ENCODE data around the gene CACNA2D3.
"Not testable (repeated sequence)": the region's sequence is repeated elsewhere in the genome, so short reads cannot be mapped to it uniquely, and the experiment has no call there.

The CACNA2D3 gene

DNA sequence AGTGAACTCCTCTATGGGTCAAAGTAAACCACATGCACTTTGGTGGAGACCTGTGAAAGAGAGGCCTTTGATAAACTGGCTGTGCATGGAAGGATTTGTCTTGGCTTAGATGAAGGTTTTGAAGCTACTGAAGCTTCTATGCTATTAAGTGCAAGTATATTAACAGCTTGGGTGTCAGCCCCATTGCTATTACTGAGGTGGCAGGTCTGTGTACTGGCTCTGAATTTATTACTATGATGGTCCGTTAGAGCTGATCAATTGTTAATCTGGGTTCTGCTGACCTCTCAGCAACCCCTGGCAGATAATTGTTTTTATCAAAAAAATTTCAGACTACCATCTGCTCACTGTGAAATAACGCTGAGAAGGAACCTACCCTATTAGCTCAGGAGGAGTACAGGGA lies 268.2 kb downstream of the CACNA2D3 start:
- DNase-seq: no peak

DNA sequence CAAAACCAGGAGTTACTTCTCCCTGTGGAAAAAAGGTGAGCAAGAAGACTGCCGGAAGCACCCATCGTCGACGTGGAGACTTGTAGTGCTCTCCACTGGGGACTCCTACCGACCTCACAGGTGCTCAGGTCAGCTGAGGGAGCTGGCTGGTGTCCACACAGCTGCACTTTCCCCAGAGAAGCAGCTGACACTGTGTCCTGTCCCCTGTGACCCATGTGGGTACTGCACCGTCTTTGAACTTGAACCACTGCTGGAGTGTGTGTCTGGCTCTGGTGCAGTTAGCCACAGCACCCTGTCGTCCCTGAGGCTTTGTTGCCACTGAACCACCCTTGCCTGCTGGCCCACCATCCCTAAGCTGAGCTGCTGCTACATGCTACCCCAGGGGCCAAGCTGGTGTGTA lies 270.8 kb downstream of the CACNA2D3 start:
- DNase-seq: no peak

DNA sequence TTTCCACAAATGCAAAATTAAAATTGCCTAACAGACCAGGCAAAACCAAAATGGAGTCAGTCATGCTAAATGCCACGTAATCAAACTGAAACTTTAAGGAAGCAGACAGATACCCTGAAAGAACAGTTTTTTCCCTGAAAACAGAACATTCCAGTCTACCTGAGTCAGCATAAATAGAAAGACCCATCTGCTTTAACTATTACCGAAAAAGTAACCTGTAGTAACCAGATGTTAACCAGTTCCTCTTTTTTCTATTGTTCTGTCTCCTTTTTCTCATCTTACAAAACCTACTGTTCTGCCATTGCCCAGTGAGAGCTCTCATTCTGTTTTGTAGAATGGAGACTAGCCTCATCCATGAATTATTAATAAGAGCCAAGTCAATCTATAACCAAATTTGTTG lies 286.0 kb downstream of the CACNA2D3 start:
- DNase-seq: no peak

DNA sequence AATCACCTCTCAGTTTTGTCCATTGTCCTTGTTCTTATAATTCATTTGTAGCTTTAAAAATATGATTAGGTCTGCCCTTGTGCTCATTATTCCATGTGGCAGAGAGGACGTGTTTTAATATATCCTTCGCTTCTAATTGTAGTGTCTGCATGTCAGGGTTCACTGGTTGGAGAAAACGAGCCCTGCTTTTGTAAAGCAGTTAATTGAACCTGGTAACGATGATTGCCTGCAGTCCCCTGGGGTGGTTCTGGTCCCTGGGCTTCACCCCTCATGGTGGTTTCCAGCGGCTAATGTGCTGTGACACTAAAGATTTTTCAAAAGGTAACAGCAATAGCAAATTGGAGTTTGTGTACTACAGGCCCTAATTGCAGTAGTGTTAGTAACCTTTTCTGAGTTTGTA lies 299.6 kb downstream of the CACNA2D3 start:
- DNase-seq: peak; percentile 48

DNA sequence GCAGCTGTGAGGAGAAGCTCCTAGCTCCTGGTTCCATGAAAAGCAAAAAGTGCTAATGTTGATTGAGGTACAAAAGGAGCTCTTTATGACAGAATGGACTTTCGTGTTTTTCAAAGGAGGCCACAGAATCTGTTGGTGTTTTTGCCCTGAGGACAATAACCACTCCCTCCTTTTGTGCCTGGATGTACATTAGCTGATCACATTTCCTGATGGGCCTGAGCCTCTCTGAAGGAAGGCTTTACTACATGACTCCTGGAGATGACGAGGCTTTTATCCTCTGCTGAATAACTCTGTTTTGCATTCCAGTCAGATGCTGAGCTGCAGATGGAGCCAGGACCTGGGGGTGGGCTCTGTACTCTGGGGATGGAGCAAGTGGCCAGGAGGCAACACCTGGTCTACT lies 301.9 kb downstream of the CACNA2D3 start:
- DNase-seq: no peak

DNA sequence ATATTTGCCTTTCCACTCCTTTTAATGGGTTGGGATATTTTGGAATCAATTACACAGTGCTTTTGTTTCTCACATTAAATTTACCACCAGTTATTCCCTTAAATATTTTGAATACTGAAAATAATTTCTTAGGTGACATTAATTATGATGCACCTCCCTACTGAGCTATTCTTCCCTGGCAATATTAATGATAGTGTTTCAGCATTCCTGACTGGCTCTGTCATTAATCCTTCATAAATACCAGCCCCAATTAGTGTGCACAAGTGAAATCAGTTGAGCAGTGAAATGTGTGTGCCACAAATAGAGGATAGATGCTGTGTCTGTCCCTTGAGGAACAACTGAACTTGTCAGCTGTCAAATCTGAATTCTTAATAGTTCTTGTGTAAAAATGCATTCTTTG lies 304.0 kb downstream of the CACNA2D3 start:
- DNase-seq: no peak

DNA sequence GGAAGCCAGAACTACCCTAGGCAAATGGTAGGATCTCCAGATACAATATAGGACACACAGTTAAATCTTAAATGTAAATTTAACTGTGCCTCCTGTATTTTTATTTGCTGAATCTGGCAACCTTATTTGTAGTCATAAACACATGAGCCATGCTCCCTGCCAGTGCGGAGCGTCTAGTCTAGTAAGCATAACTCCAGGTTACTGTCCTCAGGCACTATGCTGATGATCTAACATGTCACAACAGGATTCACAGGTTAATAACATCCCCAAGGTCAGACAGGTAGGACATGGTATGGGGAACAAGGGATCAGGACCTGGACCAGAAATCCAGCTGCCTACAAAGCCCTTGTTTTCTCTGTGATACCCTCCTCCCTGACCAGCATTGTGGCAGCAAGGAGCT lies 305.1 kb downstream of the CACNA2D3 start:
- no peak for DNase-seq

DNA sequence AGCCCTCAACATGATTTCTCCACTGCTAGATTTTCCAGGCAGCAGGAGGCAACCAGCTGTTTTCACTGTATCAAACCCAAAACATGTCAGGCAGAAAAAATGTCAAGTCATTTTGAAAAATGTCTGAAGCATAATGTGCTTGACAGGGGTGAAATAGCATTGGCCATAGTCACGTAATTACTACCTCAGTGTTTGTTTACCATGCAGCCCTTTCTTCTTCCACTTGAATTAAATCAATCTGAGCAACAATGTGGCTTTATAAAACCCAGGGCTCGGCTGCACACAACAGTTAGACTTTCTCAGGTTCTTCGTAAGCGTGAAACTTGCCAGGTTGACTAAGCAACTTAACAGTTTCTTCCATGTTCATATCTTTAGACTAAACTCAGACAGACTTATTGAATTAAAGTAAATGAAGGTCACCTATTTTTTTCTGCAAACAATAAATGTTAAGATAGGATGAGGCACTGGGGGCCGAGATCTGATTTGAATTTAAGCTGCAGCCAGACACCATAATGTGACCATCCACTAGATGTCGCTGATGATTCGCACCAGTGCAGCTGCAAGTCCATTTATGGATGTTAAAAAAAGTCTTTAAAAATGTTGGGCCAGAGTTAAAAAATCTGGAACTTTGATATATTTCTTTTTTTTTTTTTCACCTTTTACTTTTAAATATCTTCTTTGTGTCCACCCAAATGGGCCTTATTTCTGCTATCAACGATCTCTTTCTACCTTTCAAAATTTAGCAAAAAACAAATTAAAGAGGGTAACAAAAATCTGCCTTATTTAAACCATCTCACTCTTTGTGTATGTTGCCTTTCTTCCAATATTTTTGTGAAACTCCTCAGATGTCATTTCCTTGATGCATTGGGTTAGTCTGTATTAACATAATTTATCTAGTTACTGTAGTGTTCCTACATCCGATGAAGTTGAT lies 305.9 kb downstream of the CACNA2D3 start:
- peak; percentile 42 for DNase-seq

DNA sequence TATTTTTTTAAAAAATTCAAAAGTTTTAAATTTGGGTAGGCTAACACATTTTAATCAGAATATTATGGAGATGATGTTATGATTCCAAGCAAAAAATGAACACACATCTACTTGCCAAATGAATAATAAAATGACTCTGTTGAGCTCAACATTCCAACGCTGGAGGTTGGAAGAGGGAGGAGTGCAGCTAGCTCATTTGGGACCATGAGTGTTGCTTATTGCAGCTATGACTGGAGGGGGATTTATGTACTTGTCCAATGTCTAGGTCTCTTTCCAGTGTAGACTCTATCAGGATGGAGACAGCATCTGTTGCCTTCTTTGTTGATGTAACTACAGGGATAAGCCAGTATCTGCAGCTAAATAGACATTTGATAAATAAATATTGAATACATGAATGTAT lies 310.6 kb downstream of the CACNA2D3 start:
- DNase-seq: no peak

DNA sequence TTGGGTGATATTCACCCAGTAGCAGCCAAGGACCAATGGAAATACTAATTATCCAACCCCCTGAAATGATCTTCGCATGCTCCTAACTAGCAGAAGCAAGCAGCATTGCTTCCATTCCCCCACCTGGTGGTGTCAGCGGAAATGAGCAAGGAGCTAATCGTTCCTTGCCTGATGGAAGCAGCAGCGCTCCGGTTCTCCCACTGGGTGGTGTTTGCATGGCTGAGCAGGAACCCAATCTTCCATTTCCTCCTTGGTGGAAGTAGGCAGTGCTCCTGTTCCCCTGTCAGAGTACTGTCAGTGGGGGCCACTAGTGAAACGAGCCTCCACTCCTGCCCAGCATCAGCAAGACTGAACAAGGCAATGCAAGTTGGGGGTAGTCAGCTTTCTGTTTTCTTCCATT lies 311.5 kb downstream of the CACNA2D3 start:
- no peak for DNase-seq

DNA sequence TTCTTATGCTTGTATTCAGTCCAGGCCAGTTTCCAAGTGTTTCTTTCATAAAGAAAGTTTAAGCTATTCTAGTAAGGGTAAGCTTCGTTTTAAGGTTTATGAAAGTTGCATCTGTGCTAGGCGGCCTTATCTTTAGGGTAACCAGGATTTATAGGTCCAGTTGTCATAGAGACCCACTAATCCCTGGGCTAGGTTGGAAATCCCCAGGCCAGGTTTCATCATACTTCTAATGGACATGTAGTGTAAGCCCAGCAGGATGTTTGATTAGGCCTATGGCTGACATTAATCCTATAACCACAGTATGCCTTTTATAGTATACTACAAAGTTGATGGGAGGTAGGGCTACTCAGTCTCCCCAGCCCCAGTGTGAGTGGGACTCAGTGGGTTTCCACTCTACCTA lies 312.4 kb downstream of the CACNA2D3 start:
- no peak for DNase-seq

DNA sequence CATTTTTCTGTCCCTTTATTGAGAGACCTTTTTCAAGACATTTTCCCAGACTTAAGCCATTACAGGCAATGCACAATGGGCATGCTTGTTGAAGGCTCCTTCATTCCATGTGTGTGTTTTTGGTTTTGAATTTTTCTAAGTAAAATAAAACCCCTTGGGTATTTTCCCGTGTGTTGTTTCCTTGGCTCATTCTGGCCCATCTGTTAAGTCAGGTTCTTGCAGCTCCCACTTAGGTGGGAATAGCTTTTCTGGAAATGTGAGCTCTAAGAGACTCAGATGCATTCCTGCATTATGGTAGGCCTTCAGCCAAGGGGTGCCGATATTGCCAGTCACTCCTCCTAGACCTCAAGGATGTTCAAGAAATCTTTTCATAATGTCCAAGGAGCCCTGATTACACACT lies 314.9 kb downstream of the CACNA2D3 start:
- no peak for DNase-seq

DNA sequence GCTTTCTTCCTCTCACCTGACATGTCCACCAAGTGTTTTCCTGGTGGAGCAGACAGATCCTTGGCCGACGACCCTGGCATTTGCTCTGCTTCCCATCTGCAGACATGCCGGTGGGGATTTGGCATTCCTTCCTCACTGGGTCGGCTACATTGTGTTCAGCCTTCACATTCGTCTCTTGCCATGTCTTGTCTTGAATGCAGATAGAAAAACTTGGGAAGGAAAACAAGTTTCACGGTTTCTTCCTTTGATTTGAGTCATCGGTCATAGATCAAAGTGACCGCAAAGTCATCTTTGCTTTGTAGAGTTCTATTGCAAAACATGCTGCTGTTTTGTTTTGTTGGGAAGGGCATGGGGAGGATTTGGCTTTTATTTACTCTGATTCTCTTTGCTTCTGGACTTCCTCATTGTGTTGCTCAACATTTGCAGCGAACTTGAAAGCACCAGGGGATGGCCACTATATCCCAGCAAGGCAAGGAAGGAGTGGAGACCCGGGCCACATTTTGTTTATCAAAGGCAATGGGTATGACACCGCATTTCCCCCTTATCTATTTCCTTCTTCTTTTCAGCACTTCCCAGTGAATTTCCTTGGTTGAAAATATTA lies 321.3 kb downstream of the CACNA2D3 start:
- DNase-seq: no peak

DNA sequence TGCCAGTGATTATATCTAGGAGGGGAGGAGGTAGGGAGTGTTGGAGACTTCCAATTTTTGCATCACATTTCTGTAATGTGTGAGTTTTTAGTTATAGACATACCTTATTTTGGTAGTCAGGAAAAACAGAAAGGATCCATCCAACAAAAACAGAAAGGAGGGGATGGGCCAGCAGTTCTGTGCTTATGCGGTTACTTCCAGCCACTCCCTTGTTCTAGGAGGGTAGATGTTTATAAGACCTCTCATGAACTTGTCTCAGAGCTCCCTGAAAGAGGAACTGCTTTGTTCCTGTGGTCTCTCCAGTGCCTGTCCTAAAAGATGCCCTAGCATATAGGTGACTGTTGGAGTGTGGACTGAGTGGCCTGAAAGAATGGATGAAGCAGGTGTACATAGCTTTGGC lies 323.3 kb downstream of the CACNA2D3 start:
- no peak for DNase-seq

DNA sequence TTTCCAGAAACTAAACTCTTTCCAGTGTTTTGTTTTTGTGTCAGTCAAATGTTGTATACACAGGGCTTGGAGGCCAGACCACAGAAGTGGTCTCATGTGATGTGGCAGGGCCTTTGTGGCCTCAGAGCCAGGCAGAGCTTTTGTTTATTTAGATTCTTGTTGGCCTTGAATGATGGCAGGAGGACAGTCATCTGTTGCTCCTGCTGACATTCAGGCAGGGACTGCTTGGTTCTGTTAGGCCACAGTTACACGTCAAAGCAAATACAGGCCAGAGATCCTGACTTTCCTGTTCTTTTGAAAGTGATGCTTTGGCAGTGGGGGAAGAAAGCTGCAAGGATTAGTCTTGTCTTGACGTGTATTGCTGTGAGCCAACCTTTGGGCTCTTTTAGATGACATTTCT lies 325.1 kb downstream of the CACNA2D3 start:
- no peak for DNase-seq

DNA sequence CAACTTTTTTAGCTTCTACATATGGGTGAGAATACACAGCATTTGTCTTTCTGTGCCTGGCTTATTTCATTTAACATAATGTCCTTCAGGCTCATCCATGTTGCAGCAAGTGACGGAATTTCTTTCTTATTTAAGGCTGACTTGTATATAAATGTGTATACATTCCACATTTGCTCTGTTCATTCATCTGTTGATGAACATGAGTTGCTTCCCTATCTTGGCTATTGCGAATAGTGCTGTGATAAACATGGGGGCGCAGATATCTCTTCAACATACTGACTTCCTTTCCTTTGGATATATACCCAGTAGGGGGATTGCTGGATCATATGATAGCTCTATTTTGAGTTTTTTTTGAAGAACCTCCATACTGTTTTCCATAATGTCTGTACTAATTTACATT lies 332.5 kb downstream of the CACNA2D3 start:
- no peak for DNase-seq

DNA sequence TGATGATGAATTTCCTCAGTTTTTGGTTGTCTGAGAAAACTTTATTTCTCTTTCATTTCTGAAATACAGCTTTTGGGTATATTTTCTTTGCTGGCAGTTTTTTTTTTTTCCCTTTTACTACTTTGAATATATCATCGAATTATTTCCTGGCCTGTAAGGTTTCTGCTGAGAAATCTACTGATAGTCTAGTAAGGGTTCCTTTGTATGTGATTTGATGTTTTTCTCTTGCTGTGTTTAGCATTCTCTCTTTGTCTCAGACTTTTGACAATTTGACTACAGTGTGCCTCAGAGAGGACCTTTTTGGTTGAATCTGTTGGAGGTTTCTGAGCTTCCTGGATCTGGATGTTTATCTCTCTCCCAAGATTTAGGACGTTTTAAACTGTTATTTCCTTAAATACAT lies 336.0 kb downstream of the CACNA2D3 start:
- no peak for DNase-seq

DNA sequence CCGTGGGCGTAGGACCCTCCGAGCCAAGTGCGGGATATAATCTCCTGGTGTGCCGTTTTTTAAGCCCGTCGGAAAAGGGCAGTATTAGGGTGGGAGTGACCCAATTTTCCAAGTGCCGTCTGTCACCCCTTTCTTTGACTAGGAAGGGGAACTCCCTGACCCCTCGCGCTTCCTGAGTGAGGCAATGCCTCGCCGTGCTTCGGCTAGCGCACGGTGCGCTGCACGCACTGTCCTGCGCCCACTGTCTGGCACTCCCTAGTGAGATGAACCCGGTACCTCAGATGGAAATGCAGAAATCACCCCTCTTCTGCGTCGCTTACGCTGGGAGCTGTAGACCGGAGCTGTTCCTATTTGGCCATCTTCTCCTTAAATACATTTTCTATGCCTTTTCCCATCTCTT lies 342.2 kb downstream of the CACNA2D3 start:
- DNase-seq: not testable (repeated sequence)

DNA sequence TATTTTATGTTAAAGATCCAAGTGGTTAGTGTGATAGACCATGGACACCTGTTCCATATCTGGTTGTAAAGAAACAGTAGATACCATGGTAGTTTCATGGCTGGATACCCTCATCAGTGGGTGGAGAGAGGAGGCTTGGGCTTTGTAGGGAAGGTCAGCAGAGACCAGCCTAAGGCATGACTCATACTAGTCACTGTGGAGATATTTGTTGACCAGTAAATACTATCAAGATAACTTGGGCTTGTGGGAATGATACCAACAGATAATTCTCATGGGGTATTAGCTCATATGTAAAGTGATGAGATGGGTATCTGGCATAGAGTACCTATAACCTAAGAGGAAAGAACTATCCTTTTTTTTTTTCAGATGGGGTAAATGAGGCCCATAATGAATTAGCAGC lies 354.5 kb downstream of the CACNA2D3 start:
- no peak for DNase-seq

DNA sequence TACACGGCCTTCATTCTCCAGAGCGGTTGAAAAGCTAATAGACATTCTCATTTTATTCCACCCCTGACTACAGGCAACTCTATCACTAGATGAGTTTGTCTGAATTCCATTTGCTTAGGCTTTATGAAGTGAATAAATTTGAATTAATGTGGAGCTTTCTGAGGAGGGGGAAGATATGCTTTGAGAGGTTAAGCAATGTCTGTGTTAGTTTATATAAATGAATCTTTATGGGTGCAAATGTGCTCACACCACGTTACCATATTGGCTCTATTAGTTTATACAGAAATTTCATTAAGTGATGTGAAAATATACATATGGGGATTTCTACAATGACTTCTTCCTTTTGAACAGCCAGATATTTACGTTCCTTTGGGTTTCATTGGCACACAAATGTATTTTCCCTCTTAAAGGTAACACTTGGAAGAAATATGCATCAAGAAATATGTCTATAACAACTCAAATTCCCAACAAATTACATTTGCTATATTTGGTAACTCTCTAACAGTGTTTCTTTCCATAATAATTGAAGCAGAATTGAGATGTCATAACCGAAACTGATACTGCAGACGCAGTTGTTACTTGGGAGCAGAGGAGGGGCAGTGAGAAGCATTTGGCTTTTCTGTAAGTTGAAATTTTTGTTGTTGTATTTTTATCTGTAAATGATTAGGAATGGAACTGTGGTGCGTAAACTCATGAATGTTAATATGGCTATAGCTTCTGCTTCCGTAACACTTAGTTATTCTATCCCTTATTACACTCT lies 359.4 kb downstream of the CACNA2D3 start:
- DNase-seq: no peak

DNA sequence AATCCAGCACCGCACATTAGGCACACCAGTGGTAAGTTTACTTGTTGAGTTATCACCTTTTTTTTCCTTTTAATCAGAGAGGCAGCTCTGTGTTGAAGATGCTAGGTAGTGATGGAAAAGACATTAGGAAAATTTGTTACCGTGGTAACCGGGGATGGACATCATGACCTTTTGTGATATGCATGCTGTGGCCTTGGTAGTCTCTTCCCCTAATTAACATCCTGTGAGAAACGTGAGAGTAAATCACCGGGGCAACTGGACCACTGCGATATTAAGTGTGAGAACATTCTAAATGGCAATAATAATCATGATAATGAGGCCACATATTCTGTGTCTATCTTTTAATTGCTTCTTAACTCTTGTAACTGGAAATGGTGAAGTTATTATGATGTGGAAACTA lies 362.0 kb downstream of the CACNA2D3 start:
- DNase-seq: no peak

DNA sequence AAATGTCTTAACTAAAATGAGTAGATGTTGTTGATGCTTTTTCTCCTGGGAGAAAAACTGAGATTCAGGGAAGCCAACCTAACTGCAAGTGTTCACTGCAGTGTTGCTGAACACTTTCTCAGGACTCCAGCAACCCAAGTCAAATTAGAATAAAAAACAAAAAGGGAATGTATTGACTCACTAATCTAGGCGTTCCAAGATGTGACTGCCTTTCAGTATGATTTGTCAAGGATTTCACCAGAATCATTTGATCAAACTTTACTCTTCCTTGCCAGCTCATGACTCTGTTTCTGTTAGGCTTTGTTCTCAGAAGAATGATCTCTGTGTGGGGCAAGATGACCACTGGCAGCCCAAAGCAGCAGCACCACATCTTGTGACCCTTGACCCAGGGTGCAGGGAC lies 364.0 kb downstream of the CACNA2D3 start:
- no peak for DNase-seq

DNA sequence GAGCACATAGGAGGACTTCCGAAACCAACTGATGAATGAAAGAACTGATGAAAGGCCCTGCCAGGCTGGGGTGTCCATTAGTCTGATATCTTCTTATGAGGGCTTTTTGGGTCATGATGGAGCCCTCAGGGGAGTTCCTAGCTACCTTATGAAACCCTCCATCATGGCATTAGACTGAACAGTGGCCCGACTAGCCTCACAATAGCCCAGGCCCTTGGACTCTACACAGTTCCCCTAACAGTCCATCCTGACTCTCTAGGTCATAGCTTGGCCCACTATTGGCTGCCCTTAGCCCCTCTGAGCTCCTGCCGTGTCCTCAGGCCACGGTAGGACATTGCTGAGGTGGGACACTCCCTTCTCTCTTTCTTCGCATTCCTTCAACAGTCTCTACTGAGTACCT lies 365.9 kb downstream of the CACNA2D3 start:
- no peak for DNase-seq

DNA sequence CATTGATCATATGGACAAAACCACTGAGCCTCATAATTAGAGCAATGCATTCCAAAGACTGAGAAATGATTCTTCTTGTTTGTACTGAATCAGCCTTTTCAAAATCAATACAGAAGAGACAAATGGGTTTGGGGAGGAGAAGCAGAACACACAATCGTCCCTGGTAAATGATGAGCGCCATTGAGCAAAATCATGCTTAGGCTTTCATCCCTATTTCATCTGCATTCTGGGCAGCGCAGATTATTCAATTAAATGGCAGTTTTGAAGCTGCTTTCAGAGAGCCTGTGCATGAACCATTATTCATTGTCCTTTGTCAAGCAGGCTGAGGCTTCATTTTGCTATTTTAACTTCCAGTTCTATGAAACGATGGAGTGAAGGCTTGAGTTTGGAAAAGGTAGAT lies 371.9 kb downstream of the CACNA2D3 start:
- no peak for DNase-seq

Measured in NCI-H1092 (cell line).